ENCODE results near the gene SLTM. TPM values are rescaled to one million over a fixed set of nuclear protein-coding genes. Genes with fewer than 3 reads are reported as not detected.
"Not testable (repeated sequence)": the region's sequence is repeated elsewhere in the genome, so short reads cannot be mapped to it uniquely, and the experiment has no call there.

Gene SLTM
- total RNA-seq, 1 donor from 2014 or later = 48.1 TPM

DNA sequence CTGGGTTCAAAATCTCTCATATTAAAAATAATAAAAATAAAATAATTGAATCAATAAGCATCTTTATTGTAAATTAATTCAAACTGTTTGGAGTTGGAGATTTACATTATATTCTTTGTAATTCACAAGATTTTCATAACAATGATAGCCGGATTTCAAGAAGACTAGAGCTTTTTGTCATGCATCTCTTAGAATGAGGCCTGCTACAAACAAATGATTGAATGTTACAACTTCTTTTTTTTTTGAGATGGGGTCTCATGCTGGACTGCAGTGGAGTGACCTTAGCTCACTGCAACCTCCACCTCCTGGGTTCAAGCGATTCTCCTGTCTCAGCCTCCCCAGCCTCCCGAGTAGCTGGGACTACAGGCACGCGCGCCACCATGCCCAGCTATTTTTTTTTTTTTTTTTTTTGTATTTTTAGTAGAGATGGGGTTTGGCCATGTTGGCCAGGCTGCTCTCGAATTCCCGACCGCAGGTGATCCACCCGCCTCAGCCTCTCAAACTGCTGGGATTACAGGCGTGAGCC, 3.5 kb downstream of the SLTM start:
- no peak for DNase-seq (ENCODE audit: low read depth, low spot score)

DNA sequence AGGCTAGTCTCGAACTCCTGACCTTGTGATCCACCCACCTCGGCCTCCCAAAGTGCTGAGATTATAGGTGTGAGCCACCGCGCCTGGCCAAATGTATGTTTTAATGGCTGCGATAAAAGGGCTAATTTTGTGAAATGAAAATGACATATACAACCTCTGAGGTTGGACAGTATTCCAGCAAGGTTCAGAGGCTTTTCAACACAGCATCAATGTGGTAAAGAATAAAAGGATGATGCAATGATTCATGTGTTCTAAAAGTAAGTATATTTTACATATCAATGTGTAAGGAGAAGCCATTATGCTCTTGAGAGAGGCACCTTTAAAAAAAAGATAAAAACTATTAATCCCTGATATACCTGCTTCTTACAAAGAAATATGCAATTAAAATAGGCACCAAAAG, 6.7 kb downstream of the SLTM start:
- DNase-seq (ENCODE audit: low read depth, low spot score) = no peak

DNA sequence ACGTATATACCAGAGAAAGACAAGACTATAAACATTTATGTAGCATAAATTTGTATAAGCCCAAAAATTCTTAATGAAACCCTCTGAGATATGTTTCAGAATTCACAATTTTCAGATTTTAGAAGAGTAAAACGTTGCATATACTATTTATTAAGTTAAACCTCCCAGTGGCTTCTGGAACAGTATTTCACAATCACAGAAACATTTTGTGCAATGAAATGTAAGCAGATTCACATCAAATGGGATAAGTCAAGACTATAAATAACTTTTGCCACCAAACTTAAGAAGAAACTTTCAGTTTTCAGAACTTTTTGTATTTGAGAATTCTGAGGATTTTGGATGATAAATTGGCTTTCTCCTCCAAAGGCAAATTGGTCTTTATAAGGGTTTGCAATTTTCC, 9.2 kb downstream of the SLTM start:
- DNase-seq (ENCODE audit: low read depth, low spot score) = no peak

DNA sequence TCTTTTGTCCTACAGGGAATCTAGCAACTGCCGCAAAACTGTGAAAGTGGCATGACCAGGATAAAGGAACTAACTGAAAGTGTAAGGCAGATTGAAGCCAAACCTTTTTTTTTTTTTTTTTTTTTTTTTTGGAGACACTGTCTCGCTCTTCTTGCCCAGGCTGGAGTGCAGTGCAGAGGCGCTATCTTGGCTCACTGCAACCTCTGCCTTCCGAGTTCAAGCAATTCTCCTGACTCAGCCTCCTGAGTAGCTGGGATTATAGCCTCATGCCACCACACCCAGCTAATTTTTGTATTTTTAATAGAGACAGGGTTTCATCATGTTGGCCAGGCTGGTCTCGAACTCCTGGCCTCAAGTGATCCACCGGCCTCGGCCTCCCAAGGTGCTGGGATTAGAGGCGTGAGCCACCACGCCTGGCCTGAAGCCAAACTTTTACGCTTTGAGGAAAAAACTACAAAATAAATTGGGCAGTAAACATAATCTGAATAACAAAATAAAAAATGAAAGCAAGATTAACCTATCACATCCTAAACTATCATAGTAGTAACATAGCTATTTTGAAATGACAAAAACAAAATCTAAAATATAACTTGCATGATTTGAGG, 9.7 kb downstream of the SLTM start:
- no peak for DNase-seq (ENCODE audit: low read depth, low spot score)

DNA sequence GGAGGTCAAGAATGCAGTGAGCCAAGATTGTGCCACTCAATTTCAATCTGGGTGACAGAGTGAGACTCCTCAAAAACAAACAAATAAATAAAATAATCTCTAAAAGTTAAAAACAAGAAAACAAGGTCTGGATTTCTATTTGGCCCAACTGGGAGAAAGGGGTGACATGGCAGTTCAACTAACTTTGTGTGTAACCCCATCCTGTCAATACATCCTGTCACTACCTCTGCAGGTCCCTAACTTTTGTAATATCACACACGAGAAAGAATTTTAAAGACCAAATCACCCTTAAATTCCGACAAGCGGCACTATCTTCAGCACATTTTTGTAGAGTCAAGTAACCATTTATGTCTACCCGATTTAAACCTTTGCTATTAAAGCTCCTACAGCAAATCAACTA, 10.2 kb downstream of the SLTM start:
- DNase-seq (ENCODE audit: low read depth, low spot score) = no peak

DNA sequence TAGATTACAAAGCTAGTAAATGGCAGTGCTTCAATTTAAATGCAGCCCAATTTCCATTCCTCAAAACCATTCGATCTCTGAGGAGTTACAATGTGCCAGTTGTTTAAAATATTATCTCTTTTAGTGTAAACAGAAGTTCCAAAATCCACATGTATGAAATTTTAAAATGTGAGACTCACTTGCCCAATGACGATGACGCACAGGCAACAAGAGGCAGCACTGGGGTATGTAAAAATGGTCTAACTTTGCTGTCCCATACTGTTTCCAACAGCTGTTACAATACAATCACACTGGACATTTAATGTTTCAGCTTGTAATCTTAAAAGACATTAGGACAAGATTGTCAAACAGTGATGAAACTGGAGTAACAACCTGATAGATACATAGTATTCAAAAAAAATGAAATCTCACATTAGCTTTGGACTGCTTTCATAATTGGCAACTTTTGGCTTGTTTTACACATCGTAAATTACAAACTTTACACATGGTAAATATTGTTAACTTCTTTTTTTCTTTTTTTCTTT, 12.2 kb downstream of the SLTM start:
- no peak for DNase-seq (ENCODE audit: low read depth, low spot score)

DNA sequence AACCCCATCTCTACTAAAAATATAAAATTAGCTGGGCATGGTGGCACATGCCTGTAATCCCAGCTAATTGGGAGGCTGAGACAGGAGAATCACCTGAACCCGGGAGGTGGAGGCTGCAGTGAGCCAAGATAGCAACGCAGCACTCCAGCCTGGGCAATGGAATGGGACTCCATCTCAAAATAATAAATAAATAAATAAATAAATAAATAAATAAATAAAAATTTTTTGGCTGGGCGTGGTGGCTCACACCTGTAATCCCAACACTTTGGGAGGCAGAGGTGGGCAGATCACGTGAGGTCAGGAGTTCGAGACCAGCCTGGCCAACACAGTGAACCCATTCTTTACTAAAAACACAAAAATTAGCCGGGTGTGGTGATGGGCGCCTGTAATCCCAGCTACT, 13.0 kb downstream of the SLTM start:
- DNase-seq (ENCODE audit: low read depth, low spot score) = not testable (repeated sequence)

DNA sequence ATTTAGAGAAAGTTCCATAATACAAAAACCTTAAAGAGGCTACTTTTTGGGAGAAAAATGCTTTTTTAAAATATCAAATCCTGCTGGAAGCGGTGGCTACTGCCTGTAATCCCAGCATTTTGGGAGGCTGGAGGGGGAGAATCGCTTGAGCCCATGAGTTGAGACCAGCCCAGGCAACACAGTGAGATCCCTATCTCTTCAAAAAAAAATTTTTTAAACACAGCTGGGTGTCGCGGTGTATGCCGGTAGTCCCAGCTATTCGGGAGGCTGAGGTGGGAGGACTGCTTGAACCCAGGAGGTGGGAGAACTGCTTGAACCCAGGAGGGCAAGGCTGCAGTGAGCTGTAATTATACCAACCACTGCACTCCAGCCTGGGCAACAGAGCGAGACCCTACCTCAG, 14.2 kb downstream of the SLTM start:
- no peak for DNase-seq (ENCODE audit: low read depth, low spot score)

DNA sequence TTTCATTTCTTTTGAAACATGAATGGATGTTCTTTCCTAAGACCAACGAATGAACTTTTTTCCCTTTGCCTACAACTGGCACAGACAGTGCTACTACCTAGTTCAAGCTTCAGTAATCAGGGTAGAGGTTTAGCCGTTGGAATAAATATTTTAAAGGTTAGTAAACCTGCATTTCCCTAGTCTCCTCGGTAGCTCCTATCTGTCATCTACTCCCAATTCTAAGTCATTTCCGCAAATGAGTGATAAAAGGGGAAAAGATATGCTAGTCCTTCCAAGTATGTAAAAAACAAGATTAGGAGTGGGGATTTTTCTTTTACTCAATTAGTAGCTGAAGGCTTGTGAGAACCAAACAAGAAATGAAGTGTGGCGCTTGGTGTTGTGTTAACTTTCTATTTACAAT, 15.2 kb downstream of the SLTM start:
- peak; percentile 7 for DNase-seq (ENCODE audit: low read depth, low spot score)

DNA sequence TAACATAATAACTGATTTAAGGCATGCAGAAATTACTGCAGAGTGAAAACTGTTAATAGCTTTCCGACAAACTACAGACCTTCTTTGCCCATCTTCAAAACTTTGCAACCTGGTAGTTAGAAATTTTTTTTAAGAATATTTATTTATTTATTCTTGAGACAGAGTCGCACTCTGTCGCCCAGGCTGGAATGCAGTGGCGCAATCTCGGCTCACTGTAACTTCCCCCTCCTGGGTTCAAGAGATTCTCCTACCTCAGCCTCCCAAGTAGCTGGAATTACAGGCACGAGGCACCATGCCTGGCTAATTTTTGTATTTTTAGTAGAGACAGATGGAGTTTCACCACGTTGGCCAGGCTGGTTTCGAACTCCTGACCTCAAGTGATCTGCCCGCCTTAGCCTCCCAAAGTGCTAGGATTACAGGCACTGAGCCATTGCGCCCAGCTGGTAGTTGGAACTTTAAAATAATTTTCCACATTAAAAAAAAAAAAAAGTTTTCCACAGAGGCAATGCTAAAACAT, 15.8 kb downstream of the SLTM start:
- not testable (repeated sequence) for DNase-seq (ENCODE audit: low read depth, low spot score)

DNA sequence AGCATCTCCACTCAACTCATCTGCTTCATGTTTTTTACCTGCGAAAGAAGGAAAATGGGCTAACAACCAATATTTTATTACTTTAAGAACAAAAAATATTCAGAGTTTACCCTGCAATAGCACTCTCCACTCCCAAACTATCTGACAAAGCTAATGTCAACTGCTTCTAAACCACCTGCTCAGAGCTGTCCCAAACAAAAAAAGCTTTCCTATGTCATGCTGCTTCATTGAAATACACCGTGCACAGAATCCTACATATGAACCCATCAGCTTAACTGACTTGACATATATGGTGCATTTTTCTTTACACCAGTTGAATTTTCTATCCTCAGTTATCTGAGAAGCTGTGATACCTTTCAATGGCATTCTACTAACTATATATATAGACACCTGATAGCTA, 16.5 kb downstream of the SLTM start:
- no peak for DNase-seq (ENCODE audit: low read depth, low spot score)

DNA sequence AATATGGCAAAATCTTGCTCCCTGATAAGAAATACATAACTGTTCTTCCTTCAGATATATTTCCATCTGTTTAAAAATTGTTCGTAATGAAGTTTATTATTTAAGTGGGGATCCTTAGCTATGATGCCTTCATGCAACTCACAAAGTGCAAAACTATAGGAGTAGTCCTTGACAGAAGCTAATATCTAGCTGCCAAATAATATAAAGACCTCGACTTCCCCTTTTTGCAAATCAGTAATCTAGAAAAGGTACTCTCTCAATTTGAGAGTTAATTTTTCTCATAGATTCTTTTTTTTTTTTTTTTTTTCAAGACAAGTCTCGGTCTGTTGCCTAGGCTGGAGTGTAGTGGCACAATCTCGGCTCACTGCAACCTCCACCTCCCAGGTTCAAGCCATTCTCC, 23.0 kb downstream of the SLTM start:
- no peak for DNase-seq (ENCODE audit: low read depth, low spot score)

DNA sequence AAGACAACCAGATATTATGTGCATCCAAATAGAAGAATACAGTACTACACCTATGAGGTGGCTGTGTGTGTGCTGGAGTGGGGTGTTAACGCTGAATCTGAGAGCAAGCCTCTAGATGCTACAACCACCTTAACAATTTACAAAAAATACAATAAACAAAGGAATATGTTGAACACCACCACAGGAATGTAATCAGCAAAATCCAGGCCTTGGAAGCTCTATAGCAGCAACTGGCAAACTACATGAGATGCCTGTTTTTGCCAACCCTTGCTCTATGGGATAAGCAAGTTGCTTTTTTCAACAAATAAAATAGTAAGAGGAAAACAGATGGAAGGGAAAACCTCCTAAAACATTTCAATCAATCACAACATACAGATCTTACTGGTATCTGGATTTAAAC, 23.9 kb downstream of the SLTM start:
- no peak for DNase-seq (ENCODE audit: low read depth, low spot score)

DNA sequence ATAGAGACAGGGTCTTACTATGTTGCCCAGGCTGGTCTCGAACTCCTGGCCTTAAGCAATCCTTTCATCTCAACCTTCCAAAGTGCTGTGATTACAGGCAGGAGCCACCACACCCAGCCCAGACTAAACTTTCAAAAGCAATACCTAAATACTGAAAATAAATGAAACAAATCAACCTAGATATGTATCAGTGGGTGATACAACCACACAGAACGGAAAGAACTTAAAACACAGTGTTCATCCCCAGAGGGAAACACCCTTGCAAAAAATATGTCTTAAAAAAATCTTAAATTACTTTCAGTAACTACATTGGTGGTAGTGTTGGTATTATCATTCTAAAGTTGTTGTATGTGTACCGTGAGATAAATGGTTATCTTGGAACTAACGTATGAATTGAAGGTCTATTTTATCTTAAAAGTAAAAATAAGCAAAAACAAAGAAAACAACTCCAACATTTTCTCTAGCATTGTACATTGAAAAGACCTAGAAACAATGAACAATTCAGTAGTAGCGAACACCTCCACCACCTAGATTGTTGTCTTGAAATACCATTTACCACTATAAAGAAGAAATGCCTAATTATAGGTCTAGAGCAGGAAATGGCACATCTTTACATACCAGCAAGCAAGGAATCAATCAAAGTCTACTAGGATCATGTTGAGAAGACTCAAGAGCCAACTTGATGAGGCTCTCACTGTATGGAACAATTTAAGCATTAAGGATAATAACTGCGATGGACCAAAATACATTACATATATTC, 24.7 kb downstream of the SLTM start:
- no peak for DNase-seq (ENCODE audit: low read depth, low spot score)

DNA sequence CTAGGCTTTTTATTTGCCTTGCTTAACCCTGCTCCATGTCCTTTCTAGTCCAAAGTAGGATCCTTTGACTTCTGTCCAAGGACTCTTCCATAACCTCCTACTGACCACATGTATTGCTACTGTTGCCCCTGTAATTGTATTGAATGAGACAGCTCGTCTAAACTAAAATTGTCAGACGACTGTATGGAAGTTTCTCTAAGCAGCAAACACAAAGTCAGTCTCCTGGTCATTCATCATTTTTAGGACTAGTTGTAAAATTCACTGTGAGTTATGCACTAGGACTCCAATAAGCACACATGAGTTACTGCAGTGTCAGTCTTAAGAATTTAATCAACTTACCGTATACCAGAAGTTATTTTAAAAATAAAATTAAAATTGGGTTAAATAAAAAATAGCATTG, 32.8 kb downstream of the SLTM start:
- DNase-seq (ENCODE audit: low read depth, low spot score) = no peak

DNA sequence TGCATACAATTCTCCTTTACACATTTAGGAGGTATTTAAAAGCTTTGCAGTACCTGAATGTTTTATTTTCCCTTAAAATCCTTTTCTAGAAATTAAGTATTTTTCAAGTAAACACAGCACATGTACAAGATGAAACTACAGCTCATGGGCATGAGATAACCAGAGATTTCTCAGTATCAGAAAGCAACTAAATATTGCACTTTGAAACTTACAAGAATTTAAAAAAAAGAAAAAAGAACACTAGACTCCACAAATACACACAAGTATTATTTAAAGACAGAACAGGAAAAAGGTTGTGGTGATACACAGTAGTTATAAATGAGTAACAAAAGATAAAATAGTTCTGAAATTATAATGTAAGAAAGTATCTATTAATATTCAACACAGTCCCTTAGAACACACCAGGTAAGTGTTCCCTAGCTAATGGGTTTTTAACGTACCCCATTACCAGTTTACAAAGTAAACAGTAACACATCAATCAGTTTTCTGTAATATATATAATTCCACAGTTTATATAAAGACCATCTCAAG, 35.3 kb downstream of the SLTM start:
- no peak for DNase-seq (ENCODE audit: low read depth, low spot score)

DNA sequence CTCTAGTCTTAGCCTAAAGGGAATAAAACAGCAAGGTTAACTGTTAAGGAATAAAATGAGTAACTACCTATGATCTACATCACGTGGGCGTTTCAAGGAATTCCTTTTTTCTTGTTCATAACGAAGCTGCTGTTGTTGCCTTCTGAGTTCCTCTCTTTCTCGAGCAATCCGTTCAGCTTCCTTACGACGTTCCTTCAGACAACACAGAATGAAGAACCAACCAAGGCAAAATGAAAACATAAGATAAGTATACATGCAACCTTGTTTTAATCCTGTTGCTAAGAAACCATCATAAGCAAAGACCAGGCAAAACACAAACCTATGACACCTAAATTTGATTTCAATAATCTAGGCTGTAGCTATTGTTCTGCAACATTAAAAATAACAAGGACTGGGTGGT, 44.1 kb downstream of the SLTM start:
- DNase-seq (ENCODE audit: low read depth, low spot score) = no peak

DNA sequence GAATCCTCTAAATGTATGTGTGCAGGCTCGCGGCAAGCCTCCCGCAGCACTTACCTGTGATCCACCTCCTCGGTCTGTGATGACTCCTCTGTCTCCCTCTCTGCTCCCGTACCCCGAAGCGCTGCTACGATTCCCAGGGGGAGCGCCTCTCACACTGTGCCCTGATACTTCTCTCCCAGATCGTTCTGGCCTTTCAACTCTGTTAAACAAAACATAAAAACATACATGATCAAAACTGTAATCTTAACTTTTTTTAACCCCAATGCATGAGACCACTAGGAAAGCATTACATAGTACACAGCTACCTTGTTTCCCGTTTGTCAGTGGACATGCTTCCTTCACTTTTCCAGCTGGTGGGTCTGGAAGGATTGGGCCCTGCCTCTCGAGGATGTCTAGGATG, 46.6 kb downstream of the SLTM start:
- no peak for DNase-seq (ENCODE audit: low read depth, low spot score)

DNA sequence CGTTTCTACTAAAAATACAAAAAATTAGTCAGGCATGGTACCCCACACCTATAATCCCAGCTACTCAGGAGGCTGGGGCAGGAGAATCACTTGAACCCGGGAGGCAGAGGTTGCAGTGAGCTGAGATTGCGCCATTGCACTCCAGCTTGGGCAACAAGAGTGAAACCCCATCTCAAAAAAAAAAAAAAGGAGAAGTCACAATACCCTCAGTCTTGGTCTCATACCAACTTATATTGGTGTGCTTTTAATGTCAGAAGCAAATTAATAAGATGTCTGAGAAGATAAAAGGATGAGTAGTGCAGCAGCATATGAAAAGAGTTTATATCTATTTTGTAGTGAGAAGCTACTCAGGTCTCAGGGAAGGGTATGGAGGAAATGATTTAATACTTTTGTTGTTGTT, 49.6 kb downstream of the SLTM start:
- not testable (repeated sequence) for DNase-seq (ENCODE audit: low read depth, low spot score)

DNA sequence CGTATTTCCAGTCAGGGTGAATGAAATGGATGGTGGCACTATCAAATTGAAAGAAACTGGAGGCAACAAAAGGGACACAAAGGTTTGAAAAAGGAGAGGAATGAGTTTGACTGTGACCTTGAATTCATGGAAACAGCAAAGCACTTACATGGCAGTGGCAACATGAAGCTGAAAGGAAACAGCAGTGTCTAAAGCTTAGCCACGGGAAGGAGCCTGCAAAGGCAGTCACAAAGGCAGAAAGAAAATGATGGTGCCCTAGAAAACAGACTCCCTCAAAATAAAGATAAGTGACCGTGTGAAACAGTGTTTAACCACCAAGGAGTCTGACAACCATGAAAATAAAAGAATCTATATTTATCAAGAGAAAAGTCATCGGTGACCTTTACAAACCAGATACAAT, 51.2 kb downstream of the SLTM start:
- no peak for DNase-seq (ENCODE audit: low read depth, low spot score)

DNA sequence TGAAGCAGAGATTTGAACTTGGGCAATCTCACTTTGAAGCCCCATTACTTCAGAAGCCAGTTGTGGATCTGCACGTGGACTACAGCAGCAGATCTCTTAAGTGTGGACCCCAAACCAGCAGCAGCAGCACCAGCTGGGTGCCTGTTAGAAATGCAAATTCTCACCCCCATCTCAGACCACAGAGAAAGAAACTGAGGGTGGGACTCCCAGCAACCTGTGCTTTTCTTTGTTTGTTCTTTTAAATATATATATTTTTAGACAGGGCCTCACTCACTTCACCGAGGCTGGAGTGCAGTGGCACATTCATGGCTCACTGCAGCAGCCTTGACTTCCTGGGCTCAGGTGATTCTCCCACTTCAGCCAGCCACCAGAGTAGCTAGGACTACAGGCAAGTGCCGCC, 53.2 kb downstream of the SLTM start:
- DNase-seq (ENCODE audit: low read depth, low spot score) = no peak

DNA sequence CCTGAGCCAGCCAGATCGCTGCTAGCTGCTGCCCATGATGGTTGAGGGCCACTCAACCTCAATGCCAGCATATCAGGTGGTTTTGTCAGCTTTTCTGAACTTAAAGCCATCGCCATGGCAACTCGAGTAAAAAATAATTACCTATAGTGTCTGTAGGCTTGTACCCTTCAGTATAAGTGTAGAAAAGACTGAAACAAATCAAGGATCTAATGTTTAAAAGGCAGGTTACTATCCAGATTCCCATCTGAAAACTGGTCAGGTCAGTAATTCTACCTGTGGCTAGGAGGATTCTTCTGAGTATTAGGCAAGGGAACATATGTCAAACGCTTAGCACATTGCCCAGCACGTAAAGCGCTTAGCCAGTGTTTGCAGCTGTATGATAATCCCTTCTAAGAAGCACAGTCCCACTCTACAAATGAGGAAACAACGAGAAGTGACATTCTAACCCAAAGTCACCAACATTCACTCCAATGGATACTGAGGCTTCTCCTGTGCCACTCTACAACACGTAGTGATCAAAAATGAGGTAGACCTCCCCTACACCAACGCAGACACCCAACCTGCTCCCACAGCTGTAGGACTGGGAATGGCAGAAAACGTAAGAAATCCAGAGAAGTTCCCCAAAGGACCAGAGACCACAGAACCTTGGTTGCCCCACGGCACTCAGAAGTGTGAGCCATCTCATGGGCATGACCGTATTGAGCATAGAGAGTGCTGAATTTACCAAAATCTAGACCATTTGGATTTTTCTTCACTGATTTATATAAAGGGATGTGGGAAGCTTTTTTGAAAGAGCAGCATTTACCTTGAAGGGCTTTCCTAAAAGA, 55.3 kb downstream of the SLTM start:
- no peak for DNase-seq (ENCODE audit: low read depth, low spot score)
